HepG2 (cell line): ENCODE results near the gene E2F1. TPM values are rescaled to one million over a fixed set of nuclear protein-coding genes. Genes with fewer than 3 reads are reported as not detected.

ENCODE experiments used
- CCDC6 ChIP-seq: sonication (generic); formaldehyde crosslinking; IDR thresholded peaks from 2 replicates; pipeline ENCODE4 v1.8.1; 2022; ENCODE audit warnings: mild to moderate bottlenecking, missing genetic modification reagents, moderate library complexity
- ETV5 ChIP-seq: IDR thresholded peaks from 2 replicates; pipeline ENCODE4 v1.6.1; 2018; ENCODE audit warnings: missing biosample characterization, missing genetic modification reagents, inconsistent platforms, borderline replicate concordance
- FOXO1 ChIP-seq: sonication (generic); formaldehyde crosslinking; IDR thresholded peaks from 2 replicates; pipeline ENCODE4 v1.4.0; 2020; ENCODE audit warnings: missing genetic modification reagents
- KAT8 ChIP-seq: IDR thresholded peaks from 2 replicates; pipeline ENCODE4 v1.6.1; 2016; ENCODE audit warnings: missing genetic modification reagents, missing compliant biosample characterization
- MIER2 ChIP-seq: IDR thresholded peaks from 2 replicates; pipeline ENCODE4 v1.6.1; 2016; ENCODE audit warnings: missing biosample characterization, missing genetic modification reagents
- MYNN ChIP-seq: sonication (generic); formaldehyde crosslinking; IDR thresholded peaks from 2 replicates; pipeline ENCODE4 v1.4.0; 2020; ENCODE audit warnings: mild to moderate bottlenecking, low read depth, missing genetic modification reagents
- NCOA2 ChIP-seq: sonication (generic); formaldehyde crosslinking; IDR thresholded peaks from 2 replicates; pipeline ENCODE4 v1.8.0; 2022; ENCODE audit warnings: inconsistent platforms
- NR2F6 ChIP-seq, 2 experiments: IDR thresholded peaks; 2 replicates each; pipeline ENCODE4 v1.6.1; 2016; ENCODE audit warnings: antibody characterized with exemption in 1 of 2, mild to moderate bottlenecking in 1 of 2
- POLR2G ChIP-seq: fragments of 200-400 bp; formaldehyde crosslinking; IDR thresholded peaks from 2 replicates; pipeline ENCODE4 v1.6.1; 2018; ENCODE audit warnings: mild to moderate bottlenecking, low read depth, low read length, moderate library complexity
- SMC3 ChIP-seq: IDR thresholded peaks from 2 replicates; pipeline ENCODE4 v1.6.1; 2011; ENCODE audit warnings: low read length, improper control_type of control experiment
- SRSF9 ChIP-seq: fragments of 200-400 bp; formaldehyde crosslinking; IDR thresholded peaks from 2 replicates; pipeline ENCODE4 v1.6.1; 2018; ENCODE audit warnings: borderline replicate concordance, mild to moderate bottlenecking, low read depth, low read length; ENCODE audit not compliant: insufficient read depth, poor library complexity, severe bottlenecking
- TOPORS ChIP-seq: sonication (generic); formaldehyde crosslinking; IDR thresholded peaks from 2 replicates; pipeline ENCODE4 v1.8.0; 2023; ENCODE audit warnings: mild to moderate bottlenecking, missing genetic modification reagents
- YY1 ChIP-seq: IDR thresholded peaks from 2 replicates; pipeline ENCODE4 v1.6.1; 2011; ENCODE audit warnings: low read length, low read depth, moderate library complexity, mild to moderate bottlenecking; ENCODE audit not compliant: insufficient read depth, insufficient replicate concordance
- ZNF749 ChIP-seq: sonication (generic); formaldehyde crosslinking; IDR thresholded peaks from 2 replicates; pipeline ENCODE4 v1.8.0; 2022; ENCODE audit warnings: mild to moderate bottlenecking, missing genetic modification reagents, moderate library complexity, borderline replicate concordance
- ZNF816 ChIP-seq: sonication (generic); formaldehyde crosslinking; IDR thresholded peaks from 2 replicates; pipeline ENCODE4 v1.8.0; 2022; ENCODE audit warnings: missing genetic modification reagents, mild to moderate bottlenecking, borderline replicate concordance
- polyA plus RNA-seq, 8 experiments: library from polyadenylated mRNA; depleted of rRNA in 3 of 8; stranded (reverse) in 7 of 8; unstranded in 1 of 8; fragments of >200 nt; fragmentation: Illumina TruSeq in 4 of 8; extraction: Trizol in 4 of 8; gene quantifications; 2 replicates each; pipeline versions ENCODE4 v1.2.1 to v1.2.3, GENCODE V29; 2011 to 2016; ENCODE audit warnings: low read depth in 4 of 8, missing spikeins in 1 of 8, mixed read lengths in 1 of 8; ENCODE audit not compliant: insufficient read depth in 1 of 8
- total RNA-seq, 5 experiments: library from RNA; depleted of rRNA; stranded (reverse); fragments of >200 nt; fragmentation: Illumina TruSeq; extraction: Trizol; gene quantifications; 2 replicates each; pipeline ENCODE4 v1.2.3, GENCODE V29; 2016; ENCODE audit warnings: low read depth in 1 of 5
- TF ChIP-seq, protein P1 (sequence below): IDR thresholded peaks from 2 replicates; pipeline ENCODE4 v1.6.1; 2018; ENCODE audit warnings: missing genetic modification reagents, mild to moderate bottlenecking, missing compliant biosample characterization
- TF ChIP-seq, protein P2 (sequence below): IDR thresholded peaks from 2 replicates; pipeline ENCODE4 v1.6.1; 2016; ENCODE audit warnings: mild to moderate bottlenecking, missing biosample characterization, missing genetic modification reagents
- TF ChIP-seq, protein P3 (sequence below): IDR thresholded peaks from 2 replicates; pipeline ENCODE4 v1.6.1; 2016; ENCODE audit warnings: missing compliant biosample characterization, missing genetic modification reagents, borderline replicate concordance
- TF ChIP-seq, protein P4 (sequence below): sonication (generic); formaldehyde crosslinking; IDR thresholded peaks from 2 replicates; pipeline ENCODE4 v1.4.0; 2020; ENCODE audit warnings: mild to moderate bottlenecking, missing genetic modification reagents
- TF ChIP-seq, protein P5 (sequence below): IDR thresholded peaks from 2 replicates; pipeline ENCODE4 v1.6.1; 2016; ENCODE audit warnings: low read depth

Gene E2F1
- total and polyA plus RNA-seq, 2 of the 13 experiments (the other 11 are each of a cell fraction or from before 2014, with no cell fraction given): 25.5 to 39.4 TPM

DNA sequence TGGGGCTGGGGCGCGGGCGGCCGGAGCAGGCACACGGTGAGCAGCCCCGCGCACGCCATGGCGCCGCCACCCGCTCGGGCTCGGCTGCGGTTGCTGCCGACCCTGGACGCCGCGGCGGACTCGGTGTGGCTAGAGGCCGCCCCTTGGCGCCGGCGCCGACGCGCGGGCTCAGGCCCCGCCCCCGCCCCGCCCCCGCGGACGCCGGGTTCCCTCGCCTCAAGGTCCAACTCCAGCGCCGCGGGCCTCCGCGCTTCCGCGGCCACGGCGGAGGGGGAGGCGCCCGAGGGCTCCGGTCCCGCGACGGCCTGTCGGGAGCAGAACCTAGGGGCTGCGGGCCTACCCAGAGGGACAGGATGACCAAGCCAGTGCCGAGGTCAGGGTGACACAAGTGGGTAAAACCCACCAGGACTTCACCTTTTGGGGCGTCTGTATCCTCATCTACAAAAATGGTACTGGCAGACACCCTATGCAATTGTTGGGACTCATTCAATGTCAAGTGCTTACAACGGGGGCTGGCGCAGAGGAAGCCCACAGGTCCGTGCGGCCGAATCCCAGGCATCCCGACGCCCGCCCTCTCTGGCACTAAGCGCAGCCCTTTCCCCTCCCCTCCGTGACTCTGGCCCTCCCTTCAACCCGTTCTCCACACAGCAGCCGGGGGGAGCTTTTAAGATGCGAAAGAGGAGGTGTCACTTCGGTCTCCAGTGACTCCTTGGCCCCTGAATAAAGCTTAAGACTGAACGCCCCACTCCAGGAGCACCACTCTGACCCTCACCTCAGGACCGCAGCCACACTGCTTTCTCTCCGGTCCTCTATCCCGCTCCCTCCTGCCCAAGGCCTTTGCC lies 11.7 kb downstream of the E2F1 start, which contains the start of gene NECAB3 (continued):
- TF ChIP-seq, protein P1, sequence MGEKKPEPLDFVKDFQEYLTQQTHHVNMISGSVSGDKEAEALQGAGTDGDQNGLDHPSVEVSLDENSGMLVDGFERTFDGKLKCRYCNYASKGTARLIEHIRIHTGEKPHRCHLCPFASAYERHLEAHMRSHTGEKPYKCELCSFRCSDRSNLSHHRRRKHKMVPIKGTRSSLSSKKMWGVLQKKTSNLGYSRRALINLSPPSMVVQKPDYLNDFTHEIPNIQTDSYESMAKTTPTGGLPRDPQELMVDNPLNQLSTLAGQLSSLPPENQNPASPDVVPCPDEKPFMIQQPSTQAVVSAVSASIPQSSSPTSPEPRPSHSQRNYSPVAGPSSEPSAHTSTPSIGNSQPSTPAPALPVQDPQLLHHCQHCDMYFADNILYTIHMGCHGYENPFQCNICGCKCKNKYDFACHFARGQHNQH: peak; percentile 66; the same call in 1 of the 2 replicates
- TF ChIP-seq, protein P2, sequence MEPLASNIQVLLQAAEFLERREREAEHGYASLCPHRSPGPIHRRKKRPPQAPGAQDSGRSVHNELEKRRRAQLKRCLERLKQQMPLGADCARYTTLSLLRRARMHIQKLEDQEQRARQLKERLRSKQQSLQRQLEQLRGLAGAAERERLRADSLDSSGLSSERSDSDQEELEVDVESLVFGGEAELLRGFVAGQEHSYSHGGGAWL: 0 out of 2 replicates have a peak, but pooled peaks have one; percentile 52
- TF ChIP-seq MIER2 (CRISPR knock-in tag): 0 out of 2 replicates have a peak, but pooled peaks have one; percentile 55
- peak; percentile 85; the same call in 1 of the 2 replicates for TF ChIP-seq TOPORS
- TF ChIP-seq NCOA2 (CRISPR knock-in tag): peak; percentile 6
- peak; percentile 96 for TF ChIP-seq POLR2G
- TF ChIP-seq SMC3: no peak
- TF ChIP-seq, protein P3, sequence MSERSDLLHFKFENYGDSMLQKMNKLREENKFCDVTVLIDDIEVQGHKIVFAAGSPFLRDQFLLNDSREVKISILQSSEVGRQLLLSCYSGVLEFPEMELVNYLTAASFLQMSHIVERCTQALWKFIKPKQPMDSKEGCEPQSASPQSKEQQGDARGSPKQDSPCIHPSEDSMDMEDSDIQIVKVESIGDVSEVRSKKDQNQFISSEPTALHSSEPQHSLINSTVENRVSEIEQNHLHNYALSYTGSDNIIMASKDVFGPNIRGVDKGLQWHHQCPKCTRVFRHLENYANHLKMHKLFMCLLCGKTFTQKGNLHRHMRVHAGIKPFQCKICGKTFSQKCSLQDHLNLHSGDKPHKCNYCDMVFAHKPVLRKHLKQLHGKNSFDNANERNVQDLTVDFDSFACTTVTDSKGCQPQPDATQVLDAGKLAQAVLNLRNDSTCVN (CRISPR knock-in tag): peak; percentile 79
- TF ChIP-seq FOXO1 (CRISPR knock-in tag): peak; percentile 39; the same call in 1 of the 2 replicates
- TF ChIP-seq MYNN (CRISPR knock-in tag): 0 out of 2 replicates have a peak, but pooled peaks have one; percentile 81
- TF ChIP-seq SRSF9: no peak
- TF ChIP-seq ZNF749 (CRISPR knock-in tag): no peak
- TF ChIP-seq, protein P4, sequence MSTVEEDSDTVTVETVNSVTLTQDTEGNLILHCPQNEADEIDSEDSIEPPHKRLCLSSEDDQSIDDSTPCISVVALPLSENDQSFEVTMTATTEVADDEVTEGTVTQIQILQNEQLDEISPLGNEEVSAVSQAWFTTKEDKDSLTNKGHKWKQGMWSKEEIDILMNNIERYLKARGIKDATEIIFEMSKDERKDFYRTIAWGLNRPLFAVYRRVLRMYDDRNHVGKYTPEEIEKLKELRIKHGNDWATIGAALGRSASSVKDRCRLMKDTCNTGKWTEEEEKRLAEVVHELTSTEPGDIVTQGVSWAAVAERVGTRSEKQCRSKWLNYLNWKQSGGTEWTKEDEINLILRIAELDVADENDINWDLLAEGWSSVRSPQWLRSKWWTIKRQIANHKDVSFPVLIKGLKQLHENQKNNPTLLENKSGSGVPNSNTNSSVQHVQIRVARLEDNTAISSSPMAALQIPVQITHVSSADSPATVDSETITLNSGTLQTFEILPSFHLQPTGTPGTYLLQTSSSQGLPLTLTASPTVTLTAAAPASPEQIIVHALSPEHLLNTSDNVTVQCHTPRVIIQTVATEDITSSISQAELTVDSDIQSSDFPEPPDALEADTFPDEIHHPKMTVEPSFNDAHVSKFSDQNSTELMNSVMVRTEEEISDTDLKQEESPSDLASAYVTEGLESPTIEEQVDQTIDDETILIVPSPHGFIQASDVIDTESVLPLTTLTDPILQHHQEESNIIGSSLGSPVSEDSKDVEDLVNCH: 0 out of 2 replicates have a peak, but pooled peaks have one; percentile 86
- TF ChIP-seq ETV5 (CRISPR knock-in tag): peak; percentile 49; the same call in 1 of the 2 replicates
- peak; percentile 99 for TF ChIP-seq CCDC6 (CRISPR knock-in tag)
- peak; percentile 87 for TF ChIP-seq YY1
- peak; percentile 98 for TF ChIP-seq ZNF816
- TF ChIP-seq KAT8: peak; percentile 84
- TF ChIP-seq, protein P5, sequence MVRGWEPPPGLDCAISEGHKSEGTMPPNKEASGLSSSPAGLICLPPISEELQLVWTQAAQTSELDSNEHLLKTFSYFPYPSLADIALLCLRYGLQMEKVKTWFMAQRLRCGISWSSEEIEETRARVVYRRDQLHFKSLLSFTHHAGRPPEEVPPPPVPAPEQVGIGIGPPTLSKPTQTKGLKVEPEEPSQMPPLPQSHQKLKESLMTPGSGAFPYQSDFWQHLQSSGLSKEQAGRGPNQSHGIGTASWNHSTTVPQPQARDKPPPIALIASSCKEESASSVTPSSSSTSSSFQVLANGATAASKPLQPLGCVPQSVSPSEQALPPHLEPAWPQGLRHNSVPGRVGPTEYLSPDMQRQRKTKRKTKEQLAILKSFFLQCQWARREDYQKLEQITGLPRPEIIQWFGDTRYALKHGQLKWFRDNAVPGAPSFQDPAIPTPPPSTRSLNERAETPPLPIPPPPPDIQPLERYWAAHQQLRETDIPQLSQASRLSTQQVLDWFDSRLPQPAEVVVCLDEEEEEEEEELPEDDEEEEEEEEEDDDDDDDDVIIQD (CRISPR knock-in tag): no peak
- no peak; the same call in 1 of the 2 replicates for TF ChIP-seq NR2F6 (IDR thresholded peaks at IDR 0.05)
- TF ChIP-seq NR2F6 (CRISPR knock-in tag; IDR thresholded peaks at IDR 0.05): peak; percentile 12; the same call in 1 of the 2 replicates
